ENCODE measurements around the gene SLC25A44. TPM values are rescaled to one million over a fixed set of nuclear protein-coding genes. Genes with fewer than 3 reads are reported as not detected.

Gene SLC25A44
- total and polyA plus RNA-seq, 8 donors, result 14.3 to 29.1 (median 19.1) TPM

DNA sequence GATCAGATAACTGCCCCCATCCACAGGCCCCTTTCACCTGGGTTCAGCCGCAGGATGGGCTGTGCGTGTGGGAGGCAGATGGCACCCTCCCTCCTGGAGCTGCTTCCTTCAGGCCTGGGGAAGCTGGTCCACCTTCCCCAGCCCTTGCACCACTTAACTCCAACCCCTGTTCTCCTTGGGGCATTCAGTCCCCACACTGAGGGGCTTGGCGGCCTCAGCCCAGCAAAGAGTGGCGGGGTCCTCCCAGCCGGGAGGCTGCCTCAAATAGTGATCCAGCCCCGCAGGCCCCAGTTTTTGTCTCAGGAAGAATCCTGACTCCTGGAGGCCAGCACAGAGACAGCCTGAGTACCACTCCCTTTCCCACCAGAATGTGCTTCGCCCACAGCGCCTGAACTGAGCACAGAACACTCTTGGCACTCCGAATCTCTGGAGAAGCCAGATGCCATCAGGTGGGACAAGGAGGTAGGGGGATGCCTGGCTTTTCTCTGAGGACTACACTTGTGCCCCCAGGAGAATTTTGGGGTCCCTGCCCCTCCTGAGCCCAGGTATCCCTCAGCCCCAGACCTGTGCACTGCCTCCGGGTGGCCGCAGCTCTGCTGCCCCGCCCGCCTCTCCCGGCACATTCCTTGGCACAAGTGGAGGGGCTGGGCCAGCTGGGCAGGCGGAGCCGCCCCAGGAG, 53.0 kb downstream of the SLC25A44 start:
- Histone ChIP-seq H3K27me3 (peaks cover 0 to 25% of the 10 kb centered on the region in 2 donors), H3K4me3 (no peak overlapping the region), H3K27ac (no peak overlapping the region), H3K4me1 (peaks cover 8 to 32% of the 10 kb centered on the region in 2 donors), H3K9me3 (no peaks in the 10 kb centered on the region), H3K36me3 (peaks cover 0 to 38% of the 10 kb centered on the region in 2 donors)
- ATAC-seq (peak; percentile 75), DNase-seq (peak in 1 of 4 donors; percentile 84)
- intact Hi-C loops (cut with DNase I), result no loop called here
- TF ChIP-seq, protein P1, sequence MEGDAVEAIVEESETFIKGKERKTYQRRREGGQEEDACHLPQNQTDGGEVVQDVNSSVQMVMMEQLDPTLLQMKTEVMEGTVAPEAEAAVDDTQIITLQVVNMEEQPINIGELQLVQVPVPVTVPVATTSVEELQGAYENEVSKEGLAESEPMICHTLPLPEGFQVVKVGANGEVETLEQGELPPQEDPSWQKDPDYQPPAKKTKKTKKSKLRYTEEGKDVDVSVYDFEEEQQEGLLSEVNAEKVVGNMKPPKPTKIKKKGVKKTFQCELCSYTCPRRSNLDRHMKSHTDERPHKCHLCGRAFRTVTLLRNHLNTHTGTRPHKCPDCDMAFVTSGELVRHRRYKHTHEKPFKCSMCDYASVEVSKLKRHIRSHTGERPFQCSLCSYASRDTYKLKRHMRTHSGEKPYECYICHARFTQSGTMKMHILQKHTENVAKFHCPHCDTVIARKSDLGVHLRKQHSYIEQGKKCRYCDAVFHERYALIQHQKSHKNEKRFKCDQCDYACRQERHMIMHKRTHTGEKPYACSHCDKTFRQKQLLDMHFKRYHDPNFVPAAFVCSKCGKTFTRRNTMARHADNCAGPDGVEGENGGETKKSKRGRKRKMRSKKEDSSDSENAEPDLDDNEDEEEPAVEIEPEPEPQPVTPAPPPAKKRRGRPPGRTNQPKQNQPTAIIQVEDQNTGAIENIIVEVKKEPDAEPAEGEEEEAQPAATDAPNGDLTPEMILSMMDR (IDR thresholded peaks at IDR 0.05), result no peak

GRCh38 chr1:156247460-156248322, 53.8 kb downstream of the SLC25A44 start, which contains the start of gene PAQR6:
TSS of gene PAQR6 (minus strand) at chr1:156248056. CDS start at chr1:156246731, 1,325 bp downstream.
- no peaks in the 10 kb centered on the region for H3K9me3 ChIP-seq
- DNase-seq (peak in 1 of 4 donors; percentile 20), ATAC-seq (peak; percentile 45)
- no peak within 1 kb of the TSS for H3K27ac ChIP-seq
- intact Hi-C loops (cut with DNase I), result no loop called here
- TF ChIP-seq, protein P1 (IDR thresholded peaks at IDR 0.05), result no peak
- peaks cover 4 to 40% of the 10 kb centered on the region in 2 donors for H3K36me3 ChIP-seq
- H3K4me1 ChIP-seq, result peaks cover 8 to 32% of the 10 kb centered on the region in 2 donors
- H3K4me3 ChIP-seq, result no peak within 1 kb of the TSS
- H3K27me3 ChIP-seq, result peaks cover 0 to 25% of the 10 kb centered on the region in 2 donors

DNA sequence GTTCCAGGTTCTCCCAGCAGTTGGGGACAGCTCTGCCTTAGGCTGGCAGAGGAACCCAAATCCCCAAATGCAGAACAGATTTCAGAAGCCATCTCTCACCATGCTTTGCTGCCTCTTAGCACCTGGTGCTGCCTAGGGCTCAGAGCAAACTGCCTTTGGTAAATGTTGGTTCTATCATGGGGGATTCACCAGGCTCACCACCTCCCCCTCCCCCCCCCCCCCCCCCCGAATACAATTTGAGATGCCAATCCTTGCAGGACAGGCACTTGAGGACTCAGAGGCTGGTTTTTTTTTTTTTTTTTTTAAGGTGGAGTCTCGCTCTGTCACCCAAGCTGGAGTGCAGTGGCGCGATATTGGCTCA, 54.4 kb downstream of the SLC25A44 start:
- intact Hi-C loops (cut with DNase I), result no loop called here
- peaks cover 4 to 46% of the 10 kb centered on the region in 2 donors for H3K36me3 ChIP-seq
- H3K27ac ChIP-seq, result no peak overlapping the region
- H3K4me3 ChIP-seq, result no peak overlapping the region
- H3K27me3 ChIP-seq, result peaks cover 0 to 25% of the 10 kb centered on the region in 2 donors
- H3K9me3 ChIP-seq, result no peaks in the 10 kb centered on the region
- DNase-seq (no peak), ATAC-seq (no peak)
- H3K4me1 ChIP-seq, result peaks cover 8 to 32% of the 10 kb centered on the region in 2 donors
- TF ChIP-seq, protein P1 (IDR thresholded peaks at IDR 0.05), result no peak

- H3K4me3 ChIP-seq, result no peak overlapping the region
- ATAC-seq, result no peak
- no peak for DNase-seq
- no peaks in the 10 kb centered on the region for H3K9me3 ChIP-seq
- H3K27me3 ChIP-seq, result peaks cover 0 to 23% of the 10 kb centered on the region in 2 donors
- peaks cover 4 to 59% of the 10 kb centered on the region in 2 donors for H3K36me3 ChIP-seq
- intact Hi-C loops (cut with DNase I), result no loop called here
- H3K4me1 ChIP-seq, result peaks cover 8 to 32% of the 10 kb centered on the region in 2 donors
- TF ChIP-seq, protein P1 (IDR thresholded peaks at IDR 0.05), result no peak
- H3K27ac ChIP-seq, result no peak overlapping the region
Measured at GRCh38 chr1:156249593-156249992, 55.7 kb downstream of the SLC25A44 start.

- H3K36me3 ChIP-seq, result peaks cover 4 to 79% of the 10 kb centered on the region in 2 donors
- H3K27me3 ChIP-seq, result peaks cover 0 to 4% of the 10 kb centered on the region in 2 donors
- peaks cover 0 to 14% of the 10 kb centered on the region in 2 donors for H3K4me1 ChIP-seq
- intact Hi-C loops (cut with DNase I), result no loop called here
- DNase-seq, result no peak
- H3K27ac ChIP-seq, result no peak overlapping the region
- no peak for ATAC-seq
- TF ChIP-seq, protein P1 (IDR thresholded peaks at IDR 0.05), result no peak
- no peaks in the 10 kb centered on the region for H3K9me3 ChIP-seq
- no peak overlapping the region for H3K4me3 ChIP-seq
Measured at GRCh38 chr1:156251527-156251926, 57.6 kb downstream of the SLC25A44 start.
